ENCODE data around the gene HDC.

Gene HDC

DNA sequence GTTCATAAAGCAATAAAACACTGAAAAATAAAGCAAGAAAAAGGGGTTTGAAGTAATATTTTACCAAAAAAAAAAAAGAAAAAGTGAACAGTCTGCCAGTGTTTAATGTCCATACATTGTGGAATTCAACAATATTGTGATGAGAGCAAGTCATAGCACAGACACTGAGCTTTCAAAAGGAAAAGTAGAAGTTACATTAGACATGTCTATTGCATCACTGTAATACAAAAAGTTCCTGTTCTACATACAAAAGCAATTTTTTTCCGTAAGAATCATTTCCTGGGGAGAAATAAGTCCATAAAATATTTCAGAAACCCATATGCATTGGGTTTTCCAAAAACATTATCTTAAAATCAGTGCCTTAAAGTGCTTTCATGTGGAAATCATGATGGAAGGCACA lies 11.8 kb upstream of the HDC start:
- Histone ChIP-seq H3K36me3 (ENCODE audit: control insufficient read depth, insufficient read depth, low read length) (no peaks in the 10 kb centered on the region), H3K4me3 (ENCODE audit: low read length) (no peak overlapping the region), H3K4me2 (ENCODE audit: low read length) (no peak overlapping the region), H3K79me1 (ENCODE audit: low read length) (no peaks in the 10 kb centered on the region), H2BK120ac (ENCODE audit: low read depth, low read length) (no peak overlapping the region), H4K8ac (ENCODE audit: low read depth, low read length) (no peak overlapping the region), H3K27me3 (ENCODE audit: insufficient read depth, low read length, poor library complexity) (no peaks in the 10 kb centered on the region), H2AK5ac (ENCODE audit: low read length) (no peak overlapping the region), H3K4me1 (ENCODE audit: control insufficient read depth, low read depth, low read length) (no peaks in the 10 kb centered on the region), H3K9ac (ENCODE audit: low read length) (no peak overlapping the region), H3K23ac (ENCODE audit: low read length) (no peak overlapping the region), H2BK15ac (replicated peaks; ENCODE audit: low read depth) (no peak overlapping the region), H3K56ac (ENCODE audit: low read length) (no peak overlapping the region), H2BK5ac (ENCODE audit: low read length) (no peak overlapping the region), H3K27ac (ENCODE audit: low read depth, low read length) (no peak overlapping the region), H3K18ac (ENCODE audit: low read length) (no peak overlapping the region), H3K4ac (ENCODE audit: low read depth, low read length) (no peak overlapping the region), H4K5ac (ENCODE audit: low read length) (no peak overlapping the region), H3K79me2 (ENCODE audit: control insufficient read depth, insufficient read depth, low read length) (no peaks in the 10 kb centered on the region)
- DNase-seq, result no peak
- no CpG with 5 or more reads among the region's 1 CpG for WGBS (ENCODE audit: extremely low coverage, insufficient coverage, low lambda C conversion rate)

- Histone ChIP-seq H3K18ac (ENCODE audit: low read length) (no peak overlapping the region), H3K4me2 (ENCODE audit: low read length) (no peak overlapping the region), H3K23ac (ENCODE audit: low read length) (no peak overlapping the region), H3K4me3 (ENCODE audit: low read length) (no peak overlapping the region), H3K4ac (ENCODE audit: low read depth, low read length) (no peak overlapping the region), H3K27me3 (ENCODE audit: insufficient read depth, low read length, poor library complexity) (no peaks in the 10 kb centered on the region), H3K9ac (ENCODE audit: low read length) (no peak overlapping the region), H3K79me2 (ENCODE audit: control insufficient read depth, insufficient read depth, low read length) (no peaks in the 10 kb centered on the region), H3K4me1 (ENCODE audit: control insufficient read depth, low read depth, low read length) (no peaks in the 10 kb centered on the region), H2BK5ac (ENCODE audit: low read length) (no peak overlapping the region), H3K56ac (ENCODE audit: low read length) (no peak overlapping the region), H2AK5ac (ENCODE audit: low read length) (no peak overlapping the region), H2BK15ac (replicated peaks; ENCODE audit: low read depth) (no peak overlapping the region), H3K27ac (ENCODE audit: low read depth, low read length) (no peak overlapping the region), H3K36me3 (ENCODE audit: control insufficient read depth, insufficient read depth, low read length) (no peaks in the 10 kb centered on the region), H4K8ac (ENCODE audit: low read depth, low read length) (no peak overlapping the region), H3K79me1 (ENCODE audit: low read length) (no peaks in the 10 kb centered on the region), H2BK120ac (ENCODE audit: low read depth, low read length) (no peak overlapping the region), H4K5ac (ENCODE audit: low read length) (no peak overlapping the region)
- no peak for DNase-seq
- no CpG with 5 or more reads among the region's 3 CpGs for WGBS (ENCODE audit: extremely low coverage, insufficient coverage, low lambda C conversion rate)
These were observed 10.4 kb upstream of the HDC start for GRCh38 chr15:50275908-50276307.

DNA sequence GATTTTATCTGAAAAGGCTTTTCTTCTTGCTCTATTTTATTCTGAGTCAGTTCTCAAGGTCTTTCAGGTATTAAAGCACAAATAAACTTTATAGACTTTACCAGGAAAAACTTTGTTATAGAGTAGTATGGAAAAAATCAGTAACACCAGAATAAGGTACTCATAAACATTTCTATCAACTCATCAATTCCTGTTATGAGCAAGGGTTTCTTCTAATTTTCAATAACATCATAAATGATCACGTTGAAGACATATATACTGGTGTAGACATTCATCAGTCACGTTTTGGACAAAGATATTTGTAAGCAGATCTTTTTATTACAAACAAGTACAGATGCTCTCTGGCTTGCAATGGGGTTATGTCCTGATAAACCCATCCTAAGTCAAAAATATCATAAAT lies 9.6 kb upstream of the HDC start:
- H3K4me3 ChIP-seq (ENCODE audit: low read length), result no peak overlapping the region
- H3K9ac ChIP-seq (ENCODE audit: low read length), result no peak overlapping the region
- H3K79me2 ChIP-seq (ENCODE audit: control insufficient read depth, insufficient read depth, low read length), result no peaks in the 10 kb centered on the region
- H3K27ac ChIP-seq (ENCODE audit: low read depth, low read length), result no peak overlapping the region
- no peak overlapping the region for H2AK5ac ChIP-seq (ENCODE audit: low read length)
- no peaks in the 10 kb centered on the region for H3K79me1 ChIP-seq (ENCODE audit: low read length)
- H3K56ac ChIP-seq (ENCODE audit: low read length), result no peak overlapping the region
- H3K23ac ChIP-seq (ENCODE audit: low read length), result no peak overlapping the region
- no peaks in the 10 kb centered on the region for H3K36me3 ChIP-seq (ENCODE audit: control insufficient read depth, insufficient read depth, low read length)
- no peak overlapping the region for H4K8ac ChIP-seq (ENCODE audit: low read depth, low read length)
- WGBS (ENCODE audit: extremely low coverage, insufficient coverage, low lambda C conversion rate), result no CpG with 5 or more reads among the region's 2 CpGs
- H3K18ac ChIP-seq (ENCODE audit: low read length), result no peak overlapping the region
- no peak overlapping the region for H4K5ac ChIP-seq (ENCODE audit: low read length)
- H3K27me3 ChIP-seq (ENCODE audit: insufficient read depth, low read length, poor library complexity), result no peaks in the 10 kb centered on the region
- no peak overlapping the region for H2BK120ac ChIP-seq (ENCODE audit: low read depth, low read length)
- H3K4me1 ChIP-seq (ENCODE audit: control insufficient read depth, low read depth, low read length), result no peaks in the 10 kb centered on the region
- no peak overlapping the region for H2BK15ac ChIP-seq (replicated peaks; ENCODE audit: low read depth)
- H3K4me2 ChIP-seq (ENCODE audit: low read length), result no peak overlapping the region
- no peak for DNase-seq
- no peak overlapping the region for H3K4ac ChIP-seq (ENCODE audit: low read depth, low read length)
- no peak overlapping the region for H2BK5ac ChIP-seq (ENCODE audit: low read length)

DNA sequence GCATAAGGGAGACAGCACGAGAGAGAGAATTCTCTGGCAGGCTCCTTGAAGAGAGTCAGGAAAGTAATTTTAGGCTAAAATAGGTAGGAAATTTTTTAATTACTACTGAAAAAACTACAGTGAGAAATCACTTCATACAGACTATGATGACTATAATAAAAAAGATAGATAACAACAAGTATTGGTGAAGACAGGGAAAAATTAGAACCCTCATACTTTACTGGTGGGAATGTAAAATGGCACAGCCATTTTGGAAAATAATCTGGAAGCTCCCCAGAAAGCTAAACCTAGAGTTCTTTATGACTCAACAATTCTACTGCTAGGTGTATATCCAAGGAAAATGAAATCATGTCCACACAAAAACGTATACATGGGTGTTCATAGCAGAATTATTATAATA lies 2.1 kb upstream of the HDC start:
- Histone ChIP-seq H2BK5ac (ENCODE audit: low read length) (no peak overlapping the region), H4K5ac (ENCODE audit: low read length) (no peak overlapping the region), H3K18ac (ENCODE audit: low read length) (no peak overlapping the region), H4K8ac (ENCODE audit: low read depth, low read length) (no peak overlapping the region), H3K4me1 (ENCODE audit: control insufficient read depth, low read depth, low read length) (no peaks in the 10 kb centered on the region), H3K27me3 (ENCODE audit: insufficient read depth, low read length, poor library complexity) (no peaks in the 10 kb centered on the region), H3K4ac (ENCODE audit: low read depth, low read length) (no peak overlapping the region), H3K36me3 (ENCODE audit: control insufficient read depth, insufficient read depth, low read length) (no peaks in the 10 kb centered on the region), H3K9ac (ENCODE audit: low read length) (no peak overlapping the region), H3K79me2 (ENCODE audit: control insufficient read depth, insufficient read depth, low read length) (no peaks in the 10 kb centered on the region), H3K27ac (ENCODE audit: low read depth, low read length) (no peak overlapping the region), H2BK120ac (ENCODE audit: low read depth, low read length) (no peak overlapping the region), H3K23ac (ENCODE audit: low read length) (no peak overlapping the region), H2BK15ac (replicated peaks; ENCODE audit: low read depth) (no peak overlapping the region), H3K56ac (ENCODE audit: low read length) (no peak overlapping the region), H3K79me1 (ENCODE audit: low read length) (no peaks in the 10 kb centered on the region), H3K4me2 (ENCODE audit: low read length) (no peak overlapping the region), H3K4me3 (ENCODE audit: low read length) (no peak overlapping the region), H2AK5ac (ENCODE audit: low read length) (no peak overlapping the region)
- no CpG with 5 or more reads among the region's 2 CpGs for WGBS (ENCODE audit: extremely low coverage, insufficient coverage, low lambda C conversion rate)
- no peak for DNase-seq

- no CpG with 5 or more reads among the region's 4 CpGs for WGBS (ENCODE audit: extremely low coverage, insufficient coverage, low lambda C conversion rate)
- Histone ChIP-seq H3K79me2 (ENCODE audit: control insufficient read depth, insufficient read depth, low read length) (no peaks in the 10 kb centered on the region), H3K4me1 (ENCODE audit: control insufficient read depth, low read depth, low read length) (no peaks in the 10 kb centered on the region), H3K27me3 (ENCODE audit: insufficient read depth, low read length, poor library complexity) (no peaks in the 10 kb centered on the region), H3K4ac (ENCODE audit: low read depth, low read length) (no peak overlapping the region), H3K18ac (ENCODE audit: low read length) (no peak overlapping the region), H4K5ac (ENCODE audit: low read length) (no peak overlapping the region), H2BK15ac (replicated peaks; ENCODE audit: low read depth) (no peak overlapping the region), H3K4me2 (ENCODE audit: low read length) (no peak overlapping the region), H3K4me3 (ENCODE audit: low read length) (no peak overlapping the region), H3K36me3 (ENCODE audit: control insufficient read depth, insufficient read depth, low read length) (no peaks in the 10 kb centered on the region), H4K8ac (ENCODE audit: low read depth, low read length) (no peak overlapping the region), H3K9ac (ENCODE audit: low read length) (no peak overlapping the region), H2BK5ac (ENCODE audit: low read length) (no peak overlapping the region), H3K56ac (ENCODE audit: low read length) (no peak overlapping the region), H3K27ac (ENCODE audit: low read depth, low read length) (no peak overlapping the region), H3K23ac (ENCODE audit: low read length) (peak overlapping the region; percentile 24), H2BK120ac (ENCODE audit: low read depth, low read length) (no peak overlapping the region), H3K79me1 (ENCODE audit: low read length) (no peaks in the 10 kb centered on the region), H2AK5ac (ENCODE audit: low read length) (no peak overlapping the region)
- no peak for DNase-seq
These were observed 3.0 kb downstream of the HDC start for GRCh38 chr15:50262533-50262932.

- H2AK5ac ChIP-seq (ENCODE audit: low read length), result no peak overlapping the region
- no CpG with 5 or more reads among the region's 3 CpGs for WGBS (ENCODE audit: extremely low coverage, insufficient coverage, low lambda C conversion rate)
- DNase-seq, result peak; percentile 44
These were observed 3.5 kb downstream of the HDC start for GRCh38 chr15:50261981-50262380.

More at GRCh38 chr15:50261981-50262380, 3.5 kb downstream of the HDC start:
- H2BK15ac ChIP-seq (replicated peaks; ENCODE audit: low read depth), result no peak overlapping the region
- H3K27me3 ChIP-seq (ENCODE audit: insufficient read depth, low read length, poor library complexity), result no peaks in the 10 kb centered on the region
- H3K18ac ChIP-seq (ENCODE audit: low read length), result no peak overlapping the region
- H3K4me1 ChIP-seq (ENCODE audit: control insufficient read depth, low read depth, low read length), result no peaks in the 10 kb centered on the region
- no peaks in the 10 kb centered on the region for H3K79me1 ChIP-seq (ENCODE audit: low read length)
- H3K4me3 ChIP-seq (ENCODE audit: low read length), result no peak overlapping the region
- H3K4me2 ChIP-seq (ENCODE audit: low read length), result no peak overlapping the region
- H3K23ac ChIP-seq (ENCODE audit: low read length), result peak overlapping the region; percentile 24
- no peak overlapping the region for H2BK120ac ChIP-seq (ENCODE audit: low read depth, low read length)
- H3K27ac ChIP-seq (ENCODE audit: low read depth, low read length), result no peak overlapping the region
- H3K79me2 ChIP-seq (ENCODE audit: control insufficient read depth, insufficient read depth, low read length), result no peaks in the 10 kb centered on the region
- H3K56ac ChIP-seq (ENCODE audit: low read length), result no peak overlapping the region
- no peak overlapping the region for H3K4ac ChIP-seq (ENCODE audit: low read depth, low read length)
- no peak overlapping the region for H4K5ac ChIP-seq (ENCODE audit: low read length)
- no peak overlapping the region for H2BK5ac ChIP-seq (ENCODE audit: low read length)
- H3K36me3 ChIP-seq (ENCODE audit: control insufficient read depth, insufficient read depth, low read length), result no peaks in the 10 kb centered on the region
- no peak overlapping the region for H3K9ac ChIP-seq (ENCODE audit: low read length)
- H4K8ac ChIP-seq (ENCODE audit: low read depth, low read length), result no peak overlapping the region

Measured in mesendoderm (in vitro differentiated cells).